HepG2 (cell line): Measurements from ENCODE around the gene TACC2. TPM values are rescaled to one million over a fixed set of nuclear protein-coding genes. Genes with fewer than 3 reads are reported as not detected.
A peak's percentile ranks its signal among the peaks of the same experiment; 100 is the strongest.

Experiments
- BRCA1 ChIP-seq: sonication (generic); formaldehyde crosslinking; IDR thresholded peaks from 2 replicates; pipeline ENCODE4 v1.4.0; 2020; ENCODE audit warnings: missing genetic modification reagents
- CREB1 ChIP-seq, 2 experiments: fragments of 450-650 bp in 1 of 2; IDR thresholded peaks; 2 replicates each; pipeline ENCODE4 v1.6.1; 2016 to 2017; ENCODE audit warnings: control low read depth in 1 of 2, mild to moderate bottlenecking in 1 of 2, missing compliant biosample characterization in 1 of 2, missing genetic modification characterization in 1 of 2
- GTF3A ChIP-seq: sonication (generic); formaldehyde crosslinking; conservative IDR thresholded peaks from 2 replicates; pipeline ENCODE4 v1.4.0; 2020; ENCODE audit warnings: mild to moderate bottlenecking, missing genetic modification reagents
- HOXA9 ChIP-seq: sonication (generic); formaldehyde crosslinking; IDR thresholded peaks from 2 replicates; pipeline ENCODE4 v1.8.1; 2022; ENCODE audit warnings: missing genetic modification reagents, mild to moderate bottlenecking, moderate library complexity, borderline replicate concordance
- JARID2 ChIP-seq: sonication (generic); formaldehyde crosslinking; IDR thresholded peaks from 2 replicates; pipeline ENCODE4 v1.8.1; 2023; ENCODE audit warnings: missing genetic modification reagents, inconsistent platforms; ENCODE audit not compliant: insufficient replicate concordance
- MAFG ChIP-seq: sonication (generic); formaldehyde crosslinking; IDR thresholded peaks from 2 replicates; pipeline ENCODE4 v1.5.1; 2020; ENCODE audit warnings: mild to moderate bottlenecking, missing genetic modification reagents
- MTF2 ChIP-seq: sonication (generic); formaldehyde crosslinking; IDR thresholded peaks from 2 replicates; pipeline ENCODE4 v1.5.0; 2020; ENCODE audit warnings: missing genetic modification reagents, borderline replicate concordance
- NFKBIZ ChIP-seq: IDR thresholded peaks from 2 replicates; pipeline ENCODE4 v1.6.1; 2018; ENCODE audit warnings: missing genetic modification reagents, missing compliant biosample characterization
- PHF21A ChIP-seq: sonication (generic); formaldehyde crosslinking; IDR thresholded peaks from 2 replicates; pipeline ENCODE4 v1.5.0; 2020; ENCODE audit warnings: mild to moderate bottlenecking, missing genetic modification reagents
- SALL2 ChIP-seq: sonication (generic); formaldehyde crosslinking; IDR thresholded peaks from 2 replicates; pipeline ENCODE4 v1.8.1; 2023; ENCODE audit warnings: mild to moderate bottlenecking, missing genetic modification reagents, inconsistent platforms
- SAP130 ChIP-seq: IDR thresholded peaks from 2 replicates; pipeline ENCODE4 v1.6.1; 2016; ENCODE audit warnings: low read depth
- SMAD1 ChIP-seq: sonication (generic); formaldehyde crosslinking; IDR thresholded peaks from 2 replicates; pipeline ENCODE4 v1.4.0; 2020; ENCODE audit warnings: missing genetic modification reagents, low read depth, mild to moderate bottlenecking, borderline replicate concordance
- TBX2 ChIP-seq: sonication (generic); formaldehyde crosslinking; IDR thresholded peaks from 2 replicates; pipeline ENCODE4 v1.5.0; 2020; ENCODE audit warnings: missing genetic modification reagents, mild to moderate bottlenecking, borderline replicate concordance
- THAP11 ChIP-seq: IDR thresholded peaks from 2 replicates; pipeline ENCODE4 v1.6.1; 2016; ENCODE audit warnings: missing biosample characterization, missing genetic modification reagents
- ZFP82 ChIP-seq: sonication (generic); formaldehyde crosslinking; IDR thresholded peaks from 2 replicates; pipeline ENCODE4 v1.5.1; 2020; ENCODE audit warnings: mild to moderate bottlenecking, missing genetic modification reagents, borderline replicate concordance
- ZHX2 ChIP-seq, 2 experiments: sonication (generic) in 1 of 2; formaldehyde crosslinking in 1 of 2; IDR thresholded peaks; 2 replicates each; pipeline versions ENCODE4 v1.6.1 to v1.9.0; 2014 to 2022; ENCODE audit warnings: antibody characterized with exemption in 1 of 2, borderline replicate concordance in 1 of 2, inconsistent platforms in 1 of 2, low read depth in 1 of 2, missing genetic modification reagents in 1 of 2
- ZNF136 ChIP-seq: sonication (generic); formaldehyde crosslinking; IDR thresholded peaks from 2 replicates; pipeline ENCODE4 v1.8.1; 2022; ENCODE audit warnings: low read depth, mild to moderate bottlenecking, moderate library complexity, missing genetic modification reagents
- ZNF3 ChIP-seq: IDR thresholded peaks from 2 replicates; pipeline ENCODE4 v1.7.0; 2017; ENCODE audit warnings: inconsistent platforms
- ZNF44 ChIP-seq: sonication (generic); formaldehyde crosslinking; IDR thresholded peaks from 2 replicates; pipeline ENCODE4 v1.5.1; 2020; ENCODE audit warnings: mild to moderate bottlenecking, missing genetic modification reagents
- ZNF616 ChIP-seq: sonication (generic); formaldehyde crosslinking; IDR thresholded peaks from 2 replicates; pipeline ENCODE4 v1.5.0; 2020; ENCODE audit warnings: low read depth, mild to moderate bottlenecking, missing genetic modification reagents
- ZNF644 ChIP-seq: IDR thresholded peaks from 2 replicates; pipeline ENCODE4 v1.6.1; 2016; ENCODE audit warnings: low read depth
- ZNF790 ChIP-seq: sonication (generic); formaldehyde crosslinking; IDR thresholded peaks from 2 replicates; pipeline ENCODE4 v1.8.0; 2022; ENCODE audit warnings: missing genetic modification reagents, mild to moderate bottlenecking, borderline replicate concordance
- polyA plus RNA-seq, 8 experiments: library from polyadenylated mRNA; depleted of rRNA in 3 of 8; stranded (reverse) in 7 of 8; unstranded in 1 of 8; fragments of >200 nt; fragmentation: Illumina TruSeq in 4 of 8; extraction: Trizol in 4 of 8; gene quantifications; 2 replicates each; pipeline versions ENCODE4 v1.2.1 to v1.2.3, GENCODE V29; 2011 to 2016; ENCODE audit warnings: low read depth in 4 of 8, missing spikeins in 1 of 8, mixed read lengths in 1 of 8; ENCODE audit not compliant: insufficient read depth in 1 of 8
- total RNA-seq, 5 experiments: library from RNA; depleted of rRNA; stranded (reverse); fragments of >200 nt; fragmentation: Illumina TruSeq; extraction: Trizol; gene quantifications; 2 replicates each; pipeline ENCODE4 v1.2.3, GENCODE V29; 2016; ENCODE audit warnings: low read depth in 1 of 5
- TF ChIP-seq, protein P1 (sequence below): sonication (generic); formaldehyde crosslinking; IDR thresholded peaks from 2 replicates; pipeline ENCODE4 v1.5.0; 2020; ENCODE audit warnings: mild to moderate bottlenecking, missing genetic modification reagents

TACC2 gene
- total and polyA plus RNA-seq, 2 of the 13 experiments (the other 11 are each of a cell fraction or from before 2014, with no cell fraction given): 11.8 to 16.0 TPM

GRCh38 chr10:122056431-122057094 is 67.6 kb downstream of the TACC2 start (continued):
- TF ChIP-seq PHF21A (CRISPR knock-in tag): peak; percentile 64; the same call in 1 of the 2 replicates
- no peak for TF ChIP-seq NFKBIZ (CRISPR knock-in tag)
- peak; percentile 57; the same call in 1 of the 2 replicates for TF ChIP-seq SAP130 (CRISPR knock-in tag)
- no peak for TF ChIP-seq ZHX2 (IDR thresholded peaks at IDR 0.05; ENCODE audit: low read depth)
- no peak for TF ChIP-seq ZHX2 (CRISPR knock-in tag; IDR thresholded peaks at IDR 0.05; ENCODE audit: borderline replicate concordance)
- peak; percentile 31; the same call in 1 of the 2 replicates for TF ChIP-seq TBX2
- no peak for TF ChIP-seq GTF3A
- TF ChIP-seq CREB1 (IDR thresholded peaks at IDR 0.05): no peak
- no peak for TF ChIP-seq CREB1 (CRISPR knock-in tag; IDR thresholded peaks at IDR 0.05)
- no peak for TF ChIP-seq ZNF44 (CRISPR knock-in tag)
- no peak for TF ChIP-seq HOXA9 (CRISPR knock-in tag)
- TF ChIP-seq BRCA1 (CRISPR knock-in tag): no peak
- TF ChIP-seq ZNF790 (CRISPR knock-in tag): no peak
- no peak for TF ChIP-seq SALL2 (CRISPR knock-in tag)
- no peak for TF ChIP-seq ZNF616 (CRISPR knock-in tag)
- TF ChIP-seq MAFG (CRISPR knock-in tag): no peak
- TF ChIP-seq, protein P1, sequence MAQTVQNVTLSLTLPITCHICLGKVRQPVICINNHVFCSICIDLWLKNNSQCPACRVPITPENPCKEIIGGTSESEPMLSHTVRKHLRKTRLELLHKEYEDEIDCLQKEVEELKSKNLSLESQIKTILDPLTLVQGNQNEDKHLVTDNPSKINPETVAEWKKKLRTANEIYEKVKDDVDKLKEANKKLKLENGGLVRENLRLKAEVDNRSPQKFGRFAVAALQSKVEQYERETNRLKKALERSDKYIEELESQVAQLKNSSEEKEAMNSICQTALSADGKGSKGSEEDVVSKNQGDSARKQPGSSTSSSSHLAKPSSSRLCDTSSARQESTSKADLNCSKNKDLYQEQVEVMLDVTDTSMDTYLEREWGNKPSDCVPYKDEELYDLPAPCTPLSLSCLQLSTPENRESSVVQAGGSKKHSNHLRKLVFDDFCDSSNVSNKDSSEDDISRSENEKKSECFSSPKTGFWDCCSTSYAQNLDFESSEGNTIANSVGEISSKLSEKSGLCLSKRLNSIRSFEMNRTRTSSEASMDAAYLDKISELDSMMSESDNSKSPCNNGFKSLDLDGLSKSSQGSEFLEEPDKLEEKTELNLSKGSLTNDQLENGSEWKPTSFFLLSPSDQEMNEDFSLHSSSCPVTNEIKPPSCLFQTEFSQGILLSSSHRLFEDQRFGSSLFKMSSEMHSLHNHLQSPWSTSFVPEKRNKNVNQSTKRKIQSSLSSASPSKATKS (CRISPR knock-in tag): no peak
- TF ChIP-seq ZNF3: no peak
- TF ChIP-seq ZNF136: no peak
- no peak for TF ChIP-seq ZFP82 (CRISPR knock-in tag)
- no peak for TF ChIP-seq SMAD1 (CRISPR knock-in tag)
- no peak for TF ChIP-seq THAP11 (CRISPR knock-in tag)
- no peak for TF ChIP-seq MTF2
- TF ChIP-seq ZNF644 (CRISPR knock-in tag): peak; percentile 83; the same call in 1 of the 2 replicates
- TF ChIP-seq JARID2: no peak
